CD4-positive, alpha-beta T cell treated with Interferon alpha-2 for 1 hour (primary cell): ENCODE data around the gene MARCHF10.

Experiments
- DNase-seq, 2 donors: peaks; one replicate each; pipeline ENCODE4 v3.0.0-alpha.2; 2020 to 2022

The MARCHF10 gene

GRCh38 chr17:62674363-62674739 lies 133.8 kb downstream of the MARCHF10 start:
- DNase-seq: no peak

- no peak for DNase-seq
Measured at GRCh38 chr17:62673614-62674362, 134.3 kb downstream of the MARCHF10 start.

GRCh38 chr17:62672957-62673356 lies 135.2 kb downstream of the MARCHF10 start:
- no peak for DNase-seq

GRCh38 chr17:62671553-62671952 lies 136.6 kb downstream of the MARCHF10 start:
- no peak for DNase-seq

GRCh38 chr17:62670202-62670821 lies 137.8 kb downstream of the MARCHF10 start:
- DNase-seq: no peak

- DNase-seq: no peak
Measured at GRCh38 chr17:62668091-62668804, 139.9 kb downstream of the MARCHF10 start.

GRCh38 chr17:62666801-62667591 lies 141.1 kb downstream of the MARCHF10 start:
- no peak for DNase-seq

GRCh38 chr17:62666061-62666800 lies 141.9 kb downstream of the MARCHF10 start:
- DNase-seq: no peak

- DNase-seq: no peak
Measured at GRCh38 chr17:62665599-62665998, 142.5 kb downstream of the MARCHF10 start.

- no peak for DNase-seq
Measured at GRCh38 chr17:62664336-62665120, 143.6 kb downstream of the MARCHF10 start.

GRCh38 chr17:62663304-62663703 lies 144.8 kb downstream of the MARCHF10 start:
- DNase-seq: no peak

- no peak for DNase-seq
Measured at GRCh38 chr17:62662855-62663254, 145.3 kb downstream of the MARCHF10 start.

GRCh38 chr17:62661337-62661736 lies 146.8 kb downstream of the MARCHF10 start:
- no peak for DNase-seq

GRCh38 chr17:62660629-62661118 lies 147.4 kb downstream of the MARCHF10 start:
- DNase-seq: no peak

GRCh38 chr17:62658136-62658920 lies 149.8 kb downstream of the MARCHF10 start:
- no peak for DNase-seq

- no peak for DNase-seq
Measured at GRCh38 chr17:62657690-62658089, 150.4 kb downstream of the MARCHF10 start.

- DNase-seq: no peak
Measured at GRCh38 chr17:62657145-62657665, 150.9 kb downstream of the MARCHF10 start.

GRCh38 chr17:62656446-62656845 lies 151.7 kb downstream of the MARCHF10 start:
- no peak for DNase-seq

GRCh38 chr17:62655656-62656055 lies 152.5 kb downstream of the MARCHF10 start:
- DNase-seq: no peak
